ENCODE results near the gene DEPDC5.

DEPDC5 gene

DNA sequence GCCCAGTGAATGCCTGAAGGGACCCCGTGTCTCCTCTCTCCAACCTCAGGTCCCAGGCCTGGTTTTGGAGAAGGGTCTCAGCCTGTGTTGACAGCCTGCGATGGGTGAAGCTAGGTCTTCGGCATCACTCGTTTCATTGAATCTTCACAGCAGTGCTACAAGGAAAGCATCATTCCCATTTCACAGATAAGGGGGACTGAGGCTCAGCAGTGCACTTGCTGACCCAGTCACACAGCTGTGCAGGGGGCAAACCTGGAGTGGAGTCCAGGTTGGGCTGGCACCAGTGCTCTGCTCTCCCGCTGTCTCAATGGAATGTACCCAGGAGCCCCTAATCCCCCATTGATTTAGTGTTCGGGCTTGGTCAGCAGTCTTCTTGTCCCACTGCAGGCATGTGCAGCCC lies 179.6 kb downstream of the DEPDC5 start:
- no peak for TF ChIP-seq POLR2AphosphoS5 (IDR thresholded peaks at IDR 0.05; ENCODE audit: low read depth)
- TF ChIP-seq GABPA (IDR thresholded peaks at IDR 0.05; ENCODE audit: low read depth) = no peak
- TF ChIP-seq SPI1 (IDR thresholded peaks at IDR 0.05; ENCODE audit: borderline replicate concordance, low read depth) = no peak
- TF ChIP-seq, protein P1, sequence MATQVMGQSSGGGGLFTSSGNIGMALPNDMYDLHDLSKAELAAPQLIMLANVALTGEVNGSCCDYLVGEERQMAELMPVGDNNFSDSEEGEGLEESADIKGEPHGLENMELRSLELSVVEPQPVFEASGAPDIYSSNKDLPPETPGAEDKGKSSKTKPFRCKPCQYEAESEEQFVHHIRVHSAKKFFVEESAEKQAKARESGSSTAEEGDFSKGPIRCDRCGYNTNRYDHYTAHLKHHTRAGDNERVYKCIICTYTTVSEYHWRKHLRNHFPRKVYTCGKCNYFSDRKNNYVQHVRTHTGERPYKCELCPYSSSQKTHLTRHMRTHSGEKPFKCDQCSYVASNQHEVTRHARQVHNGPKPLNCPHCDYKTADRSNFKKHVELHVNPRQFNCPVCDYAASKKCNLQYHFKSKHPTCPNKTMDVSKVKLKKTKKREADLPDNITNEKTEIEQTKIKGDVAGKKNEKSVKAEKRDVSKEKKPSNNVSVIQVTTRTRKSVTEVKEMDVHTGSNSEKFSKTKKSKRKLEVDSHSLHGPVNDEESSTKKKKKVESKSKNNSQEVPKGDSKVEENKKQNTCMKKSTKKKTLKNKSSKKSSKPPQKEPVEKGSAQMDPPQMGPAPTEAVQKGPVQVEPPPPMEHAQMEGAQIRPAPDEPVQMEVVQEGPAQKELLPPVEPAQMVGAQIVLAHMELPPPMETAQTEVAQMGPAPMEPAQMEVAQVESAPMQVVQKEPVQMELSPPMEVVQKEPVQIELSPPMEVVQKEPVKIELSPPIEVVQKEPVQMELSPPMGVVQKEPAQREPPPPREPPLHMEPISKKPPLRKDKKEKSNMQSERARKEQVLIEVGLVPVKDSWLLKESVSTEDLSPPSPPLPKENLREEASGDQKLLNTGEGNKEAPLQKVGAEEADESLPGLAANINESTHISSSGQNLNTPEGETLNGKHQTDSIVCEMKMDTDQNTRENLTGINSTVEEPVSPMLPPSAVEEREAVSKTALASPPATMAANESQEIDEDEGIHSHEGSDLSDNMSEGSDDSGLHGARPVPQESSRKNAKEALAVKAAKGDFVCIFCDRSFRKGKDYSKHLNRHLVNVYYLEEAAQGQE (IDR thresholded peaks at IDR 0.05; ENCODE audit: insufficient replicate concordance, low read depth) = no peak
- no peak for TF ChIP-seq CTCF (IDR thresholded peaks at IDR 0.05; ENCODE audit: insufficient read depth, low read length)
- H3K27me3 ChIP-seq (ENCODE audit: insufficient read depth, poor library complexity, severe bottlenecking) = no peaks in the 10 kb centered on the region
- no peak overlapping the region for H3K27ac ChIP-seq (replicated peaks)
- no peak for DNase-seq (ENCODE audit: low read depth in 1 of 2, low spot score in 1 of 2)
- no peak overlapping the region for H3K4me3 ChIP-seq (replicated peaks; ENCODE audit: insufficient read depth, low read length)

DNA sequence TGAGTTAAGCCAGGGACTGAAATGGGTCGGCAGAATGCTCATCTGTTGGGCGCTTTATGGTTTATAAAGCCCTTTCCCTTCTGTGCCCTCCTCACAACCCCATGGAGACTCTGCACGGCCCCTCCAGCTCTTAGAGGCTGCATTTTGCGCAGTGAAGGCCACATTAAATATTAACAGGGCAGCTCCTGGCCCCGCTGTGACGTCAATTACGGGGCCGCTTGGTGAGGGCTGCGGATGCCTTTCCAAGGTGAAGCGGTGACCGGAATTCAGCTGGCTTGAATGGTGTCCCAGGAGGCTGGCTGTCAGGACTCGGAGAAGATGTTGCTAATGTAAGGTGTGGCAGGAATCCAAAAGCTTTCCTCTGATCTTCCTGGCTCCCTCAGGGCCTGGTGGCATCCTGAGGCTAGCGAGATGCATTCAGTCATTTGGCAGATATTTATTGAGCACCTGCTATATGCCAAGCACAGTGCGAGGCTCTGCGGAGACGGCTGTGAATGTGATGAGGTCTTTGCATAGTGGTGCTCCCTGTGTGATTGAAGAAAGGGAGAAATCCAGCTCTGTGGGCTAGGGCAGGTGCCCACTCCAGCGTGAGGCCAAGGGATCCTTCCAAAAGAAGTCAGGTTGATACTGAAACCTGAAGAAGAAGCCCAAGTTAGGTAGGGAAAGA lies 180.1 kb downstream of the DEPDC5 start:
- TF ChIP-seq CTCF (IDR thresholded peaks at IDR 0.05; ENCODE audit: insufficient read depth, low read length) = no peak
- TF ChIP-seq GABPA (IDR thresholded peaks at IDR 0.05; ENCODE audit: low read depth) = no peak
- no peak for TF ChIP-seq POLR2AphosphoS5 (IDR thresholded peaks at IDR 0.05; ENCODE audit: low read depth)
- TF ChIP-seq, protein P1 (IDR thresholded peaks at IDR 0.05; ENCODE audit: insufficient replicate concordance, low read depth) = no peak
- TF ChIP-seq SPI1 (IDR thresholded peaks at IDR 0.05; ENCODE audit: borderline replicate concordance, low read depth) = no peak
- Histone ChIP-seq H3K4me3 (replicated peaks; ENCODE audit: insufficient read depth, low read length) (no peak overlapping the region), H3K27me3 (ENCODE audit: insufficient read depth, poor library complexity, severe bottlenecking) (no peaks in the 10 kb centered on the region), H3K27ac (replicated peaks) (no peak overlapping the region)
- DNase-seq (ENCODE audit: low read depth in 1 of 2, low spot score in 1 of 2) = no peak

GRCh38 chr22:31935961-31936635 lies 182.3 kb downstream of the DEPDC5 start:
- Histone ChIP-seq H3K4me3 (replicated peaks; ENCODE audit: insufficient read depth, low read length) (no peak overlapping the region), H3K27me3 (ENCODE audit: insufficient read depth, poor library complexity, severe bottlenecking) (no peaks in the 10 kb centered on the region), H3K27ac (replicated peaks) (no peak overlapping the region)
- DNase-seq (ENCODE audit: low read depth in 1 of 2, low spot score in 1 of 2) = no peak
- TF ChIP-seq CTCF (IDR thresholded peaks at IDR 0.05; ENCODE audit: insufficient read depth, low read length) (no peak), SPI1 (IDR thresholded peaks at IDR 0.05; ENCODE audit: borderline replicate concordance, low read depth) (no peak), GABPA (IDR thresholded peaks at IDR 0.05; ENCODE audit: low read depth) (no peak), POLR2AphosphoS5 (IDR thresholded peaks at IDR 0.05; ENCODE audit: low read depth) (no peak)
- TF ChIP-seq, protein P1 (IDR thresholded peaks at IDR 0.05; ENCODE audit: insufficient replicate concordance, low read depth) = no peak
